Retinal pigment epithelial cell (primary cell): ENCODE data around the gene SYNPO2L.

Experiments
- DNase-seq: peaks from one replicate; pipeline ENCODE4 v3.0.0-alpha.2; 2010; ENCODE audit warnings: low read depth
- H3K4me3 ChIP-seq: 2 replicates; pipeline ENCODE4 v1.5.1; 2011; ENCODE audit warnings: mild to moderate bottlenecking, low read length, control low read depth, moderate library complexity
- TF ChIP-seq, protein P1 (sequence below): conservative IDR thresholded peaks from 2 replicates; pipeline ENCODE4 v1.5.1; 2011; ENCODE audit warnings: low read depth, low read length, control low read depth, inconsistent platforms

SYNPO2L gene

GRCh38 chr10:73655257-73655989, 406 bp downstream of the SYNPO2L start:
- TF ChIP-seq, protein P1, sequence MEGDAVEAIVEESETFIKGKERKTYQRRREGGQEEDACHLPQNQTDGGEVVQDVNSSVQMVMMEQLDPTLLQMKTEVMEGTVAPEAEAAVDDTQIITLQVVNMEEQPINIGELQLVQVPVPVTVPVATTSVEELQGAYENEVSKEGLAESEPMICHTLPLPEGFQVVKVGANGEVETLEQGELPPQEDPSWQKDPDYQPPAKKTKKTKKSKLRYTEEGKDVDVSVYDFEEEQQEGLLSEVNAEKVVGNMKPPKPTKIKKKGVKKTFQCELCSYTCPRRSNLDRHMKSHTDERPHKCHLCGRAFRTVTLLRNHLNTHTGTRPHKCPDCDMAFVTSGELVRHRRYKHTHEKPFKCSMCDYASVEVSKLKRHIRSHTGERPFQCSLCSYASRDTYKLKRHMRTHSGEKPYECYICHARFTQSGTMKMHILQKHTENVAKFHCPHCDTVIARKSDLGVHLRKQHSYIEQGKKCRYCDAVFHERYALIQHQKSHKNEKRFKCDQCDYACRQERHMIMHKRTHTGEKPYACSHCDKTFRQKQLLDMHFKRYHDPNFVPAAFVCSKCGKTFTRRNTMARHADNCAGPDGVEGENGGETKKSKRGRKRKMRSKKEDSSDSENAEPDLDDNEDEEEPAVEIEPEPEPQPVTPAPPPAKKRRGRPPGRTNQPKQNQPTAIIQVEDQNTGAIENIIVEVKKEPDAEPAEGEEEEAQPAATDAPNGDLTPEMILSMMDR = no peak
- DNase-seq = no peak
- no peak overlapping the region for H3K4me3 ChIP-seq

DNA sequence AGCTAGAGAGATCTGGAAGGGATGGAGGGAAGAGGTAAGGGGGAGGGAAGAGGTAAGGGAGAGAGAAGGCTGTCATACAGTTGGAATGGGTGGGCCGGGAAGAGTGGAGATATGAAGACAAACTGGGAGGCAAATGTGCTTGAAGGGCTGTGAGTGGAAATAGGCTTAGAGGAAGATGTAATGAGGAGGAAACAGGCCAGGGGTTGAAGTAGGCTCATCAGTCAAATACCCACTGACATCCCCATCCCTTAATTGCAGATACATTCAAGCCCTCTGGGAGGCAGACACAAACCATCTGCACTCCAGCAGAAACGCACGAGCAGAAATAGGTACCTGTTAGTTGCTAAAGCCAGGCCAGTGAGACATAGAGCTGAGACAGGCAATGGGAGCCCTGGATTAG, 2.1 kb downstream of the SYNPO2L start:
- H3K4me3 ChIP-seq = no peak overlapping the region
- DNase-seq = no peak
- TF ChIP-seq, protein P1 = no peak

GRCh38 chr10:73653195-73653594, 2.6 kb downstream of the SYNPO2L start:
- no peak overlapping the region for H3K4me3 ChIP-seq
- DNase-seq = no peak
- TF ChIP-seq, protein P1 = no peak

GRCh38 chr10:73650537-73651331, 5.1 kb downstream of the SYNPO2L start:
- TF ChIP-seq, protein P1 = no peak
- no peak for DNase-seq

DNA sequence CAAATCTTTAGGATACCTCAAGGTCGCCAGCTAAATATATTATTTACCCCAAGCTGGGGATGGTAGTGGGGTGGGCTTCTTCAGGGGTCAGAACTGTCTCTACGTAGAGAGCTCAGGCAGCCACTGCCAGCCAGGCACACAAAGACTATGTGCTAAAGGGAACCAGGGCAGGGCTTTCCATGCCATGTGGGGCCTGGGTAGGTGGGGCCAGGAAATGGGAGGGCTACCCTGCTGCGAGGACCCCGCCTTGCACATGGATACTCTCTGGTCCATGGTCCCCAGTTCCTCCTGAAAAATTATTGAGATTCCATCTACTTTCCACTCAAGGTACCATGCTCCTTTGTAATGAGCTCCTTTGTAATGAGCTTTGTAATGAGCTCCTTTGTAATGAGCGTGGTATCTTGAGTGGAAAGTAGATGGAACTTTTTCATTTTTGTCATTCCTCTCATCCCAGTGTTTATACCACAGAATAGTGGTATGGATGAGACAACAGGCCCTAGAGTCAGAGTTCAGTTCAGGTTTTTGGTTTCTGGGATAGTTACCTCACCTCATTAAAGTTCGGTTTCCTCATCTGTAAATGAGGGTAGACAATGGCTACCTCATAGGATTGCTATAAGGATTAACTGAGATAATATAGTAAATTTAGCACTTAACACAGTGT, 5.8 kb downstream of the SYNPO2L start:
- H3K4me3 ChIP-seq = no peak overlapping the region
- DNase-seq = no peak
- TF ChIP-seq, protein P1 = no peak

More at GRCh38 chr10:73650537-73651331, 5.1 kb downstream of the SYNPO2L start:
- H3K4me3 ChIP-seq = no peak overlapping the region

- DNase-seq = no peak
- no peak overlapping the region for H3K4me3 ChIP-seq
- TF ChIP-seq, protein P1 = no peak
Measured at GRCh38 chr10:73648975-73649829, 6.6 kb downstream of the SYNPO2L start.
